ENCODE data around the gene NKX3-2. TPM values are rescaled to one million over a fixed set of nuclear protein-coding genes. Genes with fewer than 3 reads are reported as not detected.

The NKX3-2 gene
- total RNA-seq, 2 experiments from 2014 or later, result 0.57 to 0.63 TPM

DNA sequence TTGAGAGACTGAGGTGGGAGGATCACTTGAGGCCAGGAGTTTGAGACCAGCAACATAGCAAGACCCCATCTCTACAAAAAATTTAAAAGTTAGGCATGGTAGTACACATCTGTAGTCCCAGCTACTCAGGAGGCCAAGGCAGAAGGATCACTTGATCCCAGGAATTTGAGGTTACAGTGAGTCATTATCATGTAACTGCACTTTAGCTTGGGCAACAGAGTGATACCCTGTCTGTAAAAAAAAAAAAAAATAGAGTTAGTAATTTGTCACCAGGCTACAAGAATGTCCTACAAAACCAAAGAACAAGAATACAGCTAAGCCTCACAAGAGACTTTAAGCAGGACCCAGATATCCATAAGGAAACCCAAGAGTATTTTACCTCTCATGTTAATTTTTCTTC, 33.2 kb downstream of the NKX3-2 start:
- ChIA-PET POLR2A (interaction anchor here (1.5 kb wide), 1 partner anchor 15 kb away, joined by 5 read pairs; no protein-coding TSS in a partner anchor), CTCF (ENCODE audit: unreplicated experiment) (no interaction called here)
- Histone ChIP-seq H3K79me2 (ENCODE audit: insufficient read depth, low read depth, low read length) (no peaks in the 10 kb centered on the region), H3K9me2 (ENCODE audit: insufficient read depth, low read length) (no peaks in the 10 kb centered on the region), H4K20me1 (ENCODE audit: insufficient read depth, low read length) (no peaks in the 10 kb centered on the region), H3K4me1 (ENCODE audit: insufficient read depth, low read length, poor library complexity, severe bottlenecking) (no peaks in the 10 kb centered on the region), H3K4me3 (ENCODE audit: low read depth, low read length, poor library complexity, severe bottlenecking) (no peak overlapping the region), H2AFZ (ENCODE audit: low read length) (no peak overlapping the region), H3K36me3 (ENCODE audit: insufficient read depth, low read length) (no peaks in the 10 kb centered on the region), H3K4me2 (ENCODE audit: low read length) (no peak overlapping the region), H3K27ac (ENCODE audit: low read depth, low read length, poor library complexity, severe bottlenecking) (no peak overlapping the region), H3K9me3 (ENCODE audit: low read length) (no peaks in the 10 kb centered on the region)
- TF ChIP-seq, protein P1, sequence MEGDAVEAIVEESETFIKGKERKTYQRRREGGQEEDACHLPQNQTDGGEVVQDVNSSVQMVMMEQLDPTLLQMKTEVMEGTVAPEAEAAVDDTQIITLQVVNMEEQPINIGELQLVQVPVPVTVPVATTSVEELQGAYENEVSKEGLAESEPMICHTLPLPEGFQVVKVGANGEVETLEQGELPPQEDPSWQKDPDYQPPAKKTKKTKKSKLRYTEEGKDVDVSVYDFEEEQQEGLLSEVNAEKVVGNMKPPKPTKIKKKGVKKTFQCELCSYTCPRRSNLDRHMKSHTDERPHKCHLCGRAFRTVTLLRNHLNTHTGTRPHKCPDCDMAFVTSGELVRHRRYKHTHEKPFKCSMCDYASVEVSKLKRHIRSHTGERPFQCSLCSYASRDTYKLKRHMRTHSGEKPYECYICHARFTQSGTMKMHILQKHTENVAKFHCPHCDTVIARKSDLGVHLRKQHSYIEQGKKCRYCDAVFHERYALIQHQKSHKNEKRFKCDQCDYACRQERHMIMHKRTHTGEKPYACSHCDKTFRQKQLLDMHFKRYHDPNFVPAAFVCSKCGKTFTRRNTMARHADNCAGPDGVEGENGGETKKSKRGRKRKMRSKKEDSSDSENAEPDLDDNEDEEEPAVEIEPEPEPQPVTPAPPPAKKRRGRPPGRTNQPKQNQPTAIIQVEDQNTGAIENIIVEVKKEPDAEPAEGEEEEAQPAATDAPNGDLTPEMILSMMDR (conservative IDR thresholded peaks at IDR 0.05; ENCODE audit: low read length), result no peak
- no peak for TF ChIP-seq EZH2phosphoT487 (IDR thresholded peaks at IDR 0.05; ENCODE audit: borderline replicate concordance, low read depth, low read length)
- no TSS peak for BruUV-seq (replicated peaks)
- no peak for DNase-seq (ENCODE audit: low spot score)
- intact Hi-C loops (cut with micrococcal nuclease; ENCODE audit: unreplicated experiment), result no loop called here

DNA sequence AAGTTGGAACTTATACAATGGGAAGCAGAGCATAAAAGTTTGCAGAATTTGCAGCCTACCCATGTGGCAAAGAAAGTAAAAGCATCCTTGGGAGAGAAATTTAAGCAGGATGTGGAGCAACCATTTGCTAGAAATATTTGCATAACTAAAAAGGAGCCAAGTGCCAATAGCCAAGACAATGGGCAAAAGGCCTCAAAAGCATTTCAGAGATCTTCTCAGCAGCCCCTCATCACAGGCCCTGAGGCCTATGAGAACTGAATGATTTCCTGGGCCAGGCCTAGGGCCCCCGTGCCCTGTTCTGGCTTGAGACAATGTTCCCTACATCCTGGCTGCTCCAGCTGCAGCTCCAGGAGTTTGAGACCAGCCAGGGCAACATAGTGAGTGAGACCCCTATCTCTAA, 34.9 kb downstream of the NKX3-2 start:
- CTCF ChIA-PET (ENCODE audit: unreplicated experiment), result no interaction called here
- Histone ChIP-seq H4K20me1 (ENCODE audit: insufficient read depth, low read length) (no peaks in the 10 kb centered on the region), H3K36me3 (ENCODE audit: insufficient read depth, low read length) (no peaks in the 10 kb centered on the region), H3K27ac (ENCODE audit: low read depth, low read length, poor library complexity, severe bottlenecking) (no peak overlapping the region), H2AFZ (ENCODE audit: low read length) (no peak overlapping the region), H3K4me2 (ENCODE audit: low read length) (no peak overlapping the region), H3K9me3 (ENCODE audit: low read length) (no peaks in the 10 kb centered on the region), H3K4me1 (ENCODE audit: insufficient read depth, low read length, poor library complexity, severe bottlenecking) (no peaks in the 10 kb centered on the region), H3K4me3 (ENCODE audit: low read depth, low read length, poor library complexity, severe bottlenecking) (no peak overlapping the region), H3K79me2 (ENCODE audit: insufficient read depth, low read depth, low read length) (no peaks in the 10 kb centered on the region), H3K9me2 (ENCODE audit: insufficient read depth, low read length) (no peaks in the 10 kb centered on the region)
- POLR2A ChIA-PET, result no interaction called here
- TF ChIP-seq, protein P1 (conservative IDR thresholded peaks at IDR 0.05; ENCODE audit: low read length), result no peak
- no peak for TF ChIP-seq EZH2phosphoT487 (IDR thresholded peaks at IDR 0.05; ENCODE audit: borderline replicate concordance, low read depth, low read length)
- DNase-seq (ENCODE audit: low spot score), result no peak
- no TSS peak for BruUV-seq (replicated peaks)
- intact Hi-C loops (cut with micrococcal nuclease; ENCODE audit: unreplicated experiment), result no loop called here

DNA sequence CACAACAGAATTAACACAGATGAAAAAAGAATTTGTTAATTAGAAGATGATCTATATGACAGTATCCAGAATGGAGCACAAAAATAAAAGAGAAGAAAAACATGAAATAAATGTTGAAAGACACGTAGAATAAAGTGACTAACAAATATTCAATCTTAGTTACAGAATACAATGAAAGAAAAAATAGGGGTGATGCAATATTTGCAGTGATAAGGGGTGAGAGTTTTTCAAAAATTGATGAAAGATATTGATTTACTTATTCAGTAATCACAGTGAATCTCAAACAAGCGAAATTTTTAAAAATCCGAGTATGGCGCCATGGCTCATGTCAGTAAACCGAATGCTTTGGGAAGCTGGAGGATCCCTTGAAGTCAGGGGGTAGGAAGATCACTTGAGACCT, 39.9 kb downstream of the NKX3-2 start:
- Histone ChIP-seq H3K27ac (ENCODE audit: low read depth, low read length, poor library complexity, severe bottlenecking) (no peak overlapping the region), H3K4me2 (ENCODE audit: low read length) (no peak overlapping the region), H4K20me1 (ENCODE audit: insufficient read depth, low read length) (no peaks in the 10 kb centered on the region), H3K9me2 (ENCODE audit: insufficient read depth, low read length) (no peaks in the 10 kb centered on the region), H3K9me3 (ENCODE audit: low read length) (no peaks in the 10 kb centered on the region), H3K36me3 (ENCODE audit: insufficient read depth, low read length) (no peaks in the 10 kb centered on the region), H3K4me3 (ENCODE audit: low read depth, low read length, poor library complexity, severe bottlenecking) (no peak overlapping the region), H3K79me2 (ENCODE audit: insufficient read depth, low read depth, low read length) (no peaks in the 10 kb centered on the region), H3K4me1 (ENCODE audit: insufficient read depth, low read length, poor library complexity, severe bottlenecking) (no peaks in the 10 kb centered on the region), H2AFZ (ENCODE audit: low read length) (no peak overlapping the region)
- intact Hi-C loops (cut with micrococcal nuclease; ENCODE audit: unreplicated experiment), result no loop called here
- TF ChIP-seq, protein P1 (conservative IDR thresholded peaks at IDR 0.05; ENCODE audit: low read length), result no peak
- no peak for TF ChIP-seq EZH2phosphoT487 (IDR thresholded peaks at IDR 0.05; ENCODE audit: borderline replicate concordance, low read depth, low read length)
- no peak for DNase-seq (ENCODE audit: low spot score)
- no TSS peak for BruUV-seq (replicated peaks)
- POLR2A ChIA-PET, result no interaction called here
- CTCF ChIA-PET (ENCODE audit: unreplicated experiment), result no interaction called here
